Measurements from ENCODE around the gene PHRF1.

Gene PHRF1

GRCh38 chr11:615504-616319 lies 39.4 kb downstream of the PHRF1 start, which contains the start of gene IRF7:
TSS of gene IRF7 (minus strand) at chr11:615950. CDS start at chr11:615364, 586 bp downstream.
- ATAC-seq: peak; percentile 84
- peak; percentile 89 for DNase-seq

GRCh38 chr11:616320-617198 lies 40.3 kb downstream of the PHRF1 start:
- DNase-seq (no peak), ATAC-seq (no peak)

- DNase-seq (no peak), ATAC-seq (no peak)
These were observed 41.1 kb downstream of the PHRF1 start for GRCh38 chr11:617199-617911.

GRCh38 chr11:617912-618682 lies 41.8 kb downstream of the PHRF1 start:
- ATAC-seq: no peak
- no peak for DNase-seq

- ATAC-seq (no peak), DNase-seq (no peak)
These were observed 42.8 kb downstream of the PHRF1 start for GRCh38 chr11:618856-619627.

GRCh38 chr11:619628-620050 lies 43.4 kb downstream of the PHRF1 start:
- DNase-seq: no peak
- ATAC-seq: no peak

- ATAC-seq (no peak), DNase-seq (no peak)
These were observed 43.9 kb downstream of the PHRF1 start for GRCh38 chr11:620201-620600.

GRCh38 chr11:620935-621814 lies 44.9 kb downstream of the PHRF1 start:
- DNase-seq: no peak
- ATAC-seq: no peak

GRCh38 chr11:621838-622237 lies 45.6 kb downstream of the PHRF1 start:
- DNase-seq (no peak), ATAC-seq (no peak)

GRCh38 chr11:623349-623869 lies 47.1 kb downstream of the PHRF1 start:
- no peak for ATAC-seq
- no peak for DNase-seq

GRCh38 chr11:623999-624704 lies 47.9 kb downstream of the PHRF1 start:
- ATAC-seq (no peak), DNase-seq (no peak)

- DNase-seq: no peak
- ATAC-seq: no peak
These were observed 48.7 kb downstream of the PHRF1 start, which contains the start of gene CDHR5 for GRCh38 chr11:624705-625635. TSS of gene CDHR5 (minus strand) at chr11:624955. CDS start at chr11:624902, 53 bp downstream.

GRCh38 chr11:625636-626268 lies 49.5 kb downstream of the PHRF1 start:
- no peak for DNase-seq
- ATAC-seq: no peak

- no peak for ATAC-seq
- DNase-seq: no peak
These were observed 50.4 kb downstream of the PHRF1 start, which contains the start of gene SCT for GRCh38 chr11:626475-627307. TSS of gene SCT (minus strand) at chr11:627181. CDS start at chr11:627143, 38 bp downstream.

GRCh38 chr11:627308-627576 lies 51.0 kb downstream of the PHRF1 start:
- ATAC-seq: no peak
- no peak for DNase-seq

GRCh38 chr11:628056-628455 lies 51.8 kb downstream of the PHRF1 start:
- no peak for DNase-seq
- no peak for ATAC-seq

- peak; percentile 51 for ATAC-seq
- DNase-seq: no peak
These were observed 52.9 kb downstream of the PHRF1 start for GRCh38 chr11:629237-629583.

Data from stimulated activated naive CD8-positive, alpha-beta T cell treated with anti-CD3 and anti-CD28 coated beads, Interleukin-15, Interleukin-2, amounts not matched to agents 100 U/mL and 50 U/mL, for 24 hours (primary cell).